ENCODE data around the gene SAV1. TPM values are rescaled to one million over a fixed set of nuclear protein-coding genes. Genes with fewer than 3 reads are reported as not detected.

SAV1 gene
- total and polyA plus RNA-seq, 10 of the 15 experiments (the other 5 are each of a cell fraction or from before 2014, with no cell fraction given), result 10.1 to 29.1 (median 20.4) TPM

GRCh38 chr14:50668826-50669143 is 679 bp upstream of the SAV1 start (continued):
- TF ChIP-seq STAT1 (conservative IDR thresholded peaks at IDR 0.05), result no peak

- DNase-seq (ENCODE audit: low read depth, low spot score) (no peak), FAIRE-seq (no peak), ATAC-seq (peak; percentile 58)
- Histone ChIP-seq H3K4me1 (ENCODE audit: control insufficient read depth, insufficient read depth, low read length) (no peaks in the 10 kb centered on the region), H3K4me2 (ENCODE audit: control insufficient read depth, insufficient read depth) (peak overlapping the region; percentile 11; the same call in 1 of the 2 replicates), H3K9ac (ENCODE audit: control insufficient read depth, insufficient read depth, low read length) (peak overlapping the region; percentile 64), H4K20me1 (ENCODE audit: control insufficient read depth, insufficient read depth) (no peaks in the 10 kb centered on the region), H2AFZ (ENCODE audit: control insufficient read depth, low read depth, low read length) (peak overlapping the region; percentile 92), H3K9me3 (replicated peaks; ENCODE audit: control insufficient read depth, insufficient read depth, low read length) (no peaks in the 10 kb centered on the region), H3K27ac (ENCODE audit: control insufficient read depth, insufficient read depth) (peak overlapping the region; percentile 30; the same call in 1 of the 2 replicates), H3K79me2 (ENCODE audit: control insufficient read depth, insufficient read depth, low read length) (peaks cover 46% of the 10 kb centered on the region), H3K4me3 (peak overlapping the region; percentile 90), H3K36me3 (ENCODE audit: control insufficient read depth in 2 of 2, insufficient read depth in 2 of 2, low read length in 1 of 2) (no peaks in the 10 kb centered on the region), H3K27me3 (replicated peaks in 1 of 2; ENCODE audit: control insufficient read depth in 2 of 2, insufficient read depth in 2 of 2, low read length in 1 of 2) (no peaks in the 10 kb centered on the region)
- ChIA-PET POLR2A (interaction anchor here (1.4 kb wide), 1 partner anchor 10 kb away, joined by 6 read pairs; no protein-coding TSS in a partner anchor), SMC1A (ENCODE audit: uncharacterized antibody, unreplicated experiment) (no interaction called here), CTCF (interaction anchor here (0.9 kb wide), 1 partner anchor 47 kb away, joined by 3 read pairs; no protein-coding TSS in a partner anchor), RAD21 (ENCODE audit: unreplicated experiment) (no interaction called here)
- in situ Hi-C loops (cut with MboI), result no loop called here
- TF ChIP-seq CHD2 (IDR thresholded peaks at IDR 0.05; ENCODE audit: borderline replicate concordance, low read depth, low read length), result no peak
- TF ChIP-seq TCF12 (IDR thresholded peaks at IDR 0.05; ENCODE audit: low read depth, low read length), result 0 out of 2 replicates have a peak, but pooled peaks have one; percentile 25
- no peak for TF ChIP-seq MTA3 (IDR thresholded peaks at IDR 0.05; ENCODE audit: borderline replicate concordance, low read length)
- 0 out of 4 replicates have a peak, but pooled peaks of 1 of the 2 experiments have one; percentile 12 for TF ChIP-seq BHLHE40 (IDR thresholded peaks at IDR 0.05; ENCODE audit: borderline replicate concordance in 1 of 2, low read depth in 2 of 2, low read length in 1 of 2)
- TF ChIP-seq EZH2 (IDR thresholded peaks at IDR 0.05; ENCODE audit: borderline replicate concordance, control insufficient read depth, low read depth, low read length), result no peak
- TF ChIP-seq, protein P1, sequence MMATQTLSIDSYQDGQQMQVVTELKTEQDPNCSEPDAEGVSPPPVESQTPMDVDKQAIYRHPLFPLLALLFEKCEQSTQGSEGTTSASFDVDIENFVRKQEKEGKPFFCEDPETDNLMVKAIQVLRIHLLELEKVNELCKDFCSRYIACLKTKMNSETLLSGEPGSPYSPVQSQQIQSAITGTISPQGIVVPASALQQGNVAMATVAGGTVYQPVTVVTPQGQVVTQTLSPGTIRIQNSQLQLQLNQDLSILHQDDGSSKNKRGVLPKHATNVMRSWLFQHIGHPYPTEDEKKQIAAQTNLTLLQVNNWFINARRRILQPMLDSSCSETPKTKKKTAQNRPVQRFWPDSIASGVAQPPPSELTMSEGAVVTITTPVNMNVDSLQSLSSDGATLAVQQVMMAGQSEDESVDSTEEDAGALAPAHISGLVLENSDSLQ (IDR thresholded peaks at IDR 0.05), result 0 out of 2 replicates have a peak, but pooled peaks have one; percentile 10
- no peak for TF ChIP-seq NFYB (IDR thresholded peaks at IDR 0.05; ENCODE audit: insufficient read depth, low read depth, low read length)
- no peak for TF ChIP-seq NR2F1 (conservative IDR thresholded peaks at IDR 0.05)
- TF ChIP-seq SMC3 (IDR thresholded peaks at IDR 0.05; ENCODE audit: borderline replicate concordance, low read length), result 0 out of 2 replicates have a peak, but pooled peaks have one; percentile 1
- no TSS peak for BruUV-seq (replicated peaks)
- 2% methylated on average over 25 of the region's 25 CpGs for WGBS (ENCODE audit: insufficient coverage, insufficient replicate concordance, low lambda C conversion rate, missing lambda C conversion rate)
- intact Hi-C loops (cut with micrococcal nuclease; ENCODE audit: unreplicated experiment), result loop anchor here (5.0 kb wide), 4 partner anchors 45 to 1045 kb away; partner anchors contain the start of genes MGAT2 and RPL36AL
Measured at GRCh38 chr14:50667684-50667995, 466 bp downstream of the SAV1 start.

All from GM12878 (cell line).